DOHH2 (cell line): Measurements from ENCODE around the gene KRTAP6-2.

ENCODE experiments used
- H3F3A ChIP-seq: fragments of 200-600 bp; sonication (generic), shearing (Covaris generic); 2 replicates; pipeline ENCODE4 v1.6.0; 2016; ENCODE audit warnings: antibody characterized with exemption, mild to moderate bottlenecking; ENCODE audit not compliant: control insufficient read depth, insufficient read depth
- H3K27ac ChIP-seq: fragments of 200-600 bp; sonication (generic); 2 replicates; pipeline ENCODE4 v1.5.1; 2014; ENCODE audit warnings: low read depth, mild to moderate bottlenecking, low read length, moderate library complexity
- H3K27me3 ChIP-seq: fragments of 200-600 bp; sonication (generic); 2 replicates; pipeline ENCODE4 v1.6.1; 2014; ENCODE audit warnings: mild to moderate bottlenecking, low read length, mixed read lengths; ENCODE audit not compliant: control insufficient read depth
- H3K36me3 ChIP-seq: fragments of 200-600 bp; sonication (generic); 2 replicates; pipeline ENCODE4 v1.6.1; 2014; ENCODE audit warnings: mild to moderate bottlenecking, low read length, moderate library complexity, mixed read lengths; ENCODE audit not compliant: control insufficient read depth
- H3K4me1 ChIP-seq: fragments of 200-600 bp; sonication (generic); 2 replicates; pipeline ENCODE4 v1.6.1; 2014; ENCODE audit warnings: mild to moderate bottlenecking, low read length, mixed read lengths; ENCODE audit not compliant: control insufficient read depth
- H3K4me2 ChIP-seq: fragments of 200-600 bp; sonication (generic); 2 replicates; pipeline ENCODE4 v1.6.0; 2014; ENCODE audit warnings: mild to moderate bottlenecking, low read length, moderate library complexity
- H3K4me3 ChIP-seq: fragments of 200-600 bp; sonication (generic); 2 replicates; pipeline ENCODE4 v1.5.1; 2014; ENCODE audit warnings: mild to moderate bottlenecking, low read length, mixed read lengths
- H3K79me2 ChIP-seq: fragments of 200-600 bp; sonication (generic); 2 replicates; pipeline ENCODE4 v1.6.1; 2014; ENCODE audit warnings: mild to moderate bottlenecking, low read length, mixed read lengths; ENCODE audit not compliant: control insufficient read depth
- H3K9me2 ChIP-seq: fragments of 200-600 bp; sonication (generic); replicated peaks from 2 replicates; pipeline ENCODE4 v1.6.1; 2014; ENCODE audit warnings: mild to moderate bottlenecking, low read length, mixed read lengths; ENCODE audit not compliant: control insufficient read depth
- H3K9me3 ChIP-seq: fragments of 200-600 bp; sonication (generic); 2 replicates; pipeline ENCODE4 v1.6.1; 2014; ENCODE audit warnings: antibody characterized with exemption, low read length, mixed read lengths; ENCODE audit not compliant: control insufficient read depth, insufficient read depth
- H4K20me1 ChIP-seq: fragments of 200-600 bp; sonication (generic); 2 replicates; pipeline ENCODE4 v1.6.0; 2014; ENCODE audit warnings: low read depth, mild to moderate bottlenecking, antibody characterized with exemption, low read length, moderate library complexity; ENCODE audit not compliant: control insufficient read depth, insufficient read depth
- CTCF ChIP-seq: fragments of 200-600 bp; sonication (generic); IDR thresholded peaks from one replicate; pipeline ENCODE4 v1.5.1; 2014; ENCODE audit warnings: antibody characterized with exemption, mild to moderate bottlenecking, low read depth, low read length; ENCODE audit not compliant: poor library complexity, severe bottlenecking
- EZH2phosphoT487 ChIP-seq: fragments of 200-600 bp; sonication (generic); IDR thresholded peaks from 2 replicates; pipeline ENCODE4 v1.6.1; 2017; ENCODE audit warnings: borderline replicate concordance, mild to moderate bottlenecking, antibody characterized with exemption, low read length, moderate library complexity, mixed read lengths

The KRTAP6-2 gene

GRCh38 chr21:30612132-30612531 is 13.4 kb upstream of the KRTAP6-2 start:
- Histone ChIP-seq H3K4me1 (no peaks in the 10 kb centered on the region), H3K79me2 (no peaks in the 10 kb centered on the region), H3K36me3 (no peaks in the 10 kb centered on the region), H3K4me2 (no peak overlapping the region), H3K4me3 (no peak overlapping the region), H3K27ac (no peak overlapping the region), H3K27me3 (no peaks in the 10 kb centered on the region), H3F3A (no peaks in the 10 kb centered on the region), H4K20me1 (no peaks in the 10 kb centered on the region), H3K9me3 (peaks cover 6% of the 10 kb centered on the region; the same call in 1 of the 2 replicates), H3K9me2 (no peaks in the 10 kb centered on the region)
- TF ChIP-seq EZH2phosphoT487 = no peak
- no peak for TF ChIP-seq CTCF

- no peaks in the 10 kb centered on the region for H3K4me1 ChIP-seq
- H3K4me2 ChIP-seq = no peak overlapping the region
- H3K27ac ChIP-seq = no peak overlapping the region
- H3K27me3 ChIP-seq = no peaks in the 10 kb centered on the region
- no peaks in the 10 kb centered on the region for H3K9me2 ChIP-seq
- H3F3A ChIP-seq = no peaks in the 10 kb centered on the region
- H4K20me1 ChIP-seq = no peaks in the 10 kb centered on the region
- no peaks in the 10 kb centered on the region for H3K36me3 ChIP-seq
- no peaks in the 10 kb centered on the region for H3K9me3 ChIP-seq
- TF ChIP-seq EZH2phosphoT487 = no peak
- TF ChIP-seq CTCF = no peak
- H3K4me3 ChIP-seq = no peak overlapping the region
- no peaks in the 10 kb centered on the region for H3K79me2 ChIP-seq
Measured at GRCh38 chr21:30605968-30606367, 7.3 kb upstream of the KRTAP6-2 start.

GRCh38 chr21:30600787-30601186 is 2.1 kb upstream of the KRTAP6-2 start, which contains the start of gene KRTAP22-1:
KRTAP22-1 (plus strand) TSS chr21:30601087.
- no peak for TF ChIP-seq CTCF
- Histone ChIP-seq H4K20me1 (no peaks in the 10 kb centered on the region), H3K27me3 (no peaks in the 10 kb centered on the region), H3K4me3 (no peak within 1 kb of the TSS), H3K36me3 (no peaks in the 10 kb centered on the region), H3K4me2 (no peak within 1 kb of the TSS), H3F3A (no peaks in the 10 kb centered on the region), H3K4me1 (no peaks in the 10 kb centered on the region), H3K9me2 (no peaks in the 10 kb centered on the region), H3K9me3 (no peaks in the 10 kb centered on the region), H3K27ac (no peak within 1 kb of the TSS), H3K79me2 (no peaks in the 10 kb centered on the region)

- H3K79me2 ChIP-seq = no peaks in the 10 kb centered on the region
- no peaks in the 10 kb centered on the region for H3K4me1 ChIP-seq
- no peak within 1 kb of the TSS for H3K4me2 ChIP-seq
- no peaks in the 10 kb centered on the region for H3K27me3 ChIP-seq
- no peak within 1 kb of the TSS for H3K4me3 ChIP-seq
- H3K9me3 ChIP-seq = no peaks in the 10 kb centered on the region
- no peaks in the 10 kb centered on the region for H3K9me2 ChIP-seq
- no peaks in the 10 kb centered on the region for H3F3A ChIP-seq
- H3K36me3 ChIP-seq = no peaks in the 10 kb centered on the region
- no peak for TF ChIP-seq CTCF
- TF ChIP-seq EZH2phosphoT487 = no peak
- H4K20me1 ChIP-seq = no peaks in the 10 kb centered on the region
- no peak within 1 kb of the TSS for H3K27ac ChIP-seq
Measured at GRCh38 chr21:30592140-30592539, 6.6 kb downstream of the KRTAP6-2 start, which contains the start of gene KRTAP6-3. KRTAP6-3 (plus strand) TSS chr21:30592440; CDS start chr21:30592446, 6 bp downstream.
